Liver (tissue), 3 donors: ENCODE results near the gene RNF168.

Source experiments
- FOXA1 ChIP-seq: IDR thresholded peaks from 2 replicates; pipeline ENCODE4 v1.6.1; 2016; ENCODE audit warnings: antibody characterized with exemption
- SP1 ChIP-seq: IDR thresholded peaks from 2 replicates; pipeline ENCODE4 v1.6.1; 2018; ENCODE audit warnings: antibody characterized with exemption, mild to moderate bottlenecking
- TF ChIP-seq, protein P1 (sequence below): IDR thresholded peaks from 2 replicates; pipeline ENCODE4 v1.6.1; 2016; ENCODE audit warnings: antibody characterized with exemption
- TF ChIP-seq, protein P2 (sequence below): fragments of 150-350 bp; IDR thresholded peaks from 2 replicates; pipeline ENCODE4 v1.5.1; 2017; ENCODE audit warnings: improper control_type of control experiment, low read depth, low read length; ENCODE audit not compliant: missing input control
- TF ChIP-seq, protein P3 (sequence below): IDR thresholded peaks from 2 replicates; pipeline ENCODE4 v1.6.1; 2016; ENCODE audit warnings: antibody characterized with exemption
- donor health status: healthy.
- donor health status: healthy.

DNA sequence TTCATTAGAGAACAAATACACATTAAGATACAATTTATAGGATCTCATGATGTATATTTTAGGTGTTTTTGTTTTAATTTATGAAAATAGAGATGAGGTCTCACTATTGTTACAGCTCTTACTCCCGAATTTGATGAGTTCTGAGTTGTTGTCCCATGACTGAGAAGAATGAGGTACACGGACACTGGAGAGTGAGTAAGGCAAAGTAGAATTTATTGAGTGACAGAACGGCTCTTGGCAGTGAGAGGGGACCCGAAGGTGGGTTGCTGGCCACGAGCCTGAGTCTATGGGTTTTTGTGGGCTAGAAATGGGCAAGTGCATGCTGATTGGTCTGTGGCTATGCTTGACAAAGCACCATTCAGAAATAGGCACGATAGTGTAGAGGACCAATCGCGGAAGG, 3.1 kb upstream of the RNF168 start:
- TF ChIP-seq FOXA1 = no peak
- no peak for TF ChIP-seq SP1
- TF ChIP-seq, protein P1, sequence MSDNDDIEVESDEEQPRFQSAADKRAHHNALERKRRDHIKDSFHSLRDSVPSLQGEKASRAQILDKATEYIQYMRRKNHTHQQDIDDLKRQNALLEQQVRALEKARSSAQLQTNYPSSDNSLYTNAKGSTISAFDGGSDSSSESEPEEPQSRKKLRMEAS = no peak
- TF ChIP-seq, protein P2, sequence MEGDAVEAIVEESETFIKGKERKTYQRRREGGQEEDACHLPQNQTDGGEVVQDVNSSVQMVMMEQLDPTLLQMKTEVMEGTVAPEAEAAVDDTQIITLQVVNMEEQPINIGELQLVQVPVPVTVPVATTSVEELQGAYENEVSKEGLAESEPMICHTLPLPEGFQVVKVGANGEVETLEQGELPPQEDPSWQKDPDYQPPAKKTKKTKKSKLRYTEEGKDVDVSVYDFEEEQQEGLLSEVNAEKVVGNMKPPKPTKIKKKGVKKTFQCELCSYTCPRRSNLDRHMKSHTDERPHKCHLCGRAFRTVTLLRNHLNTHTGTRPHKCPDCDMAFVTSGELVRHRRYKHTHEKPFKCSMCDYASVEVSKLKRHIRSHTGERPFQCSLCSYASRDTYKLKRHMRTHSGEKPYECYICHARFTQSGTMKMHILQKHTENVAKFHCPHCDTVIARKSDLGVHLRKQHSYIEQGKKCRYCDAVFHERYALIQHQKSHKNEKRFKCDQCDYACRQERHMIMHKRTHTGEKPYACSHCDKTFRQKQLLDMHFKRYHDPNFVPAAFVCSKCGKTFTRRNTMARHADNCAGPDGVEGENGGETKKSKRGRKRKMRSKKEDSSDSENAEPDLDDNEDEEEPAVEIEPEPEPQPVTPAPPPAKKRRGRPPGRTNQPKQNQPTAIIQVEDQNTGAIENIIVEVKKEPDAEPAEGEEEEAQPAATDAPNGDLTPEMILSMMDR = no peak
- TF ChIP-seq, protein P3, sequence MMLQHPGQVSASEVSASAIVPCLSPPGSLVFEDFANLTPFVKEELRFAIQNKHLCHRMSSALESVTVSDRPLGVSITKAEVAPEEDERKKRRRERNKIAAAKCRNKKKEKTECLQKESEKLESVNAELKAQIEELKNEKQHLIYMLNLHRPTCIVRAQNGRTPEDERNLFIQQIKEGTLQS = no peak
